ENCODE data around the gene ZMYM2.
A peak's percentile ranks its signal among the peaks of the same experiment; 100 is the strongest.

ZMYM2 gene

GRCh38 chr13:20126541-20127261 lies 168.2 kb downstream of the ZMYM2 start:
- no peak for TF ChIP-seq CTCF (IDR thresholded peaks at IDR 0.05; ENCODE audit: insufficient read depth, missing control alignments)
- no peak for FAIRE-seq
- no peak for DNase-seq (ENCODE audit: insufficient read length, low spot score)

GRCh38 chr13:20127262-20127561 lies 168.7 kb downstream of the ZMYM2 start:
- TF ChIP-seq CTCF (IDR thresholded peaks at IDR 0.05; ENCODE audit: insufficient read depth, missing control alignments): no peak
- FAIRE-seq (no peak), DNase-seq (ENCODE audit: insufficient read length, low spot score) (no peak)

- FAIRE-seq (no peak), DNase-seq (ENCODE audit: insufficient read length, low spot score) (no peak)
- TF ChIP-seq CTCF (IDR thresholded peaks at IDR 0.05; ENCODE audit: insufficient read depth, missing control alignments): peak; percentile 31
Measured at GRCh38 chr13:20127562-20128458, 169.3 kb downstream of the ZMYM2 start.

GRCh38 chr13:20128459-20128931 lies 170.0 kb downstream of the ZMYM2 start:
- DNase-seq (ENCODE audit: insufficient read length, low spot score): no peak
- no peak for FAIRE-seq
- TF ChIP-seq CTCF (IDR thresholded peaks at IDR 0.05; ENCODE audit: insufficient read depth, missing control alignments): no peak

GRCh38 chr13:20129076-20129475 lies 170.5 kb downstream of the ZMYM2 start:
- DNase-seq (ENCODE audit: insufficient read length, low spot score) (no peak), FAIRE-seq (no peak)
- no peak for TF ChIP-seq CTCF (IDR thresholded peaks at IDR 0.05; ENCODE audit: insufficient read depth, missing control alignments)

- no peak for TF ChIP-seq CTCF (IDR thresholded peaks at IDR 0.05; ENCODE audit: insufficient read depth, missing control alignments)
- DNase-seq (ENCODE audit: insufficient read length, low spot score) (no peak), FAIRE-seq (no peak)
Measured at GRCh38 chr13:20130012-20130411, 171.5 kb downstream of the ZMYM2 start.

GRCh38 chr13:20130652-20131051 lies 172.1 kb downstream of the ZMYM2 start:
- no peak for TF ChIP-seq CTCF (IDR thresholded peaks at IDR 0.05; ENCODE audit: insufficient read depth, missing control alignments)
- DNase-seq (ENCODE audit: insufficient read length, low spot score) (no peak), FAIRE-seq (no peak)

Data from D721Med (cell line).